ENCODE results near the gene MAP2K2. TPM values are rescaled to one million over a fixed set of nuclear protein-coding genes. Genes with fewer than 3 reads are reported as not detected.
"Not testable (repeated sequence)": the region's sequence is repeated elsewhere in the genome, so short reads cannot be mapped to it uniquely, and the experiment has no call there.

Gene MAP2K2
- total RNA-seq = 100 to 1,000 TPM; 109 to 118 TPM
- long read RNA-seq, partial matches to known transcripts = 8 of 12 reads
- long read RNA-seq, other reads (novel, unspliced or antisense) = 3 of 12 reads

DNA sequence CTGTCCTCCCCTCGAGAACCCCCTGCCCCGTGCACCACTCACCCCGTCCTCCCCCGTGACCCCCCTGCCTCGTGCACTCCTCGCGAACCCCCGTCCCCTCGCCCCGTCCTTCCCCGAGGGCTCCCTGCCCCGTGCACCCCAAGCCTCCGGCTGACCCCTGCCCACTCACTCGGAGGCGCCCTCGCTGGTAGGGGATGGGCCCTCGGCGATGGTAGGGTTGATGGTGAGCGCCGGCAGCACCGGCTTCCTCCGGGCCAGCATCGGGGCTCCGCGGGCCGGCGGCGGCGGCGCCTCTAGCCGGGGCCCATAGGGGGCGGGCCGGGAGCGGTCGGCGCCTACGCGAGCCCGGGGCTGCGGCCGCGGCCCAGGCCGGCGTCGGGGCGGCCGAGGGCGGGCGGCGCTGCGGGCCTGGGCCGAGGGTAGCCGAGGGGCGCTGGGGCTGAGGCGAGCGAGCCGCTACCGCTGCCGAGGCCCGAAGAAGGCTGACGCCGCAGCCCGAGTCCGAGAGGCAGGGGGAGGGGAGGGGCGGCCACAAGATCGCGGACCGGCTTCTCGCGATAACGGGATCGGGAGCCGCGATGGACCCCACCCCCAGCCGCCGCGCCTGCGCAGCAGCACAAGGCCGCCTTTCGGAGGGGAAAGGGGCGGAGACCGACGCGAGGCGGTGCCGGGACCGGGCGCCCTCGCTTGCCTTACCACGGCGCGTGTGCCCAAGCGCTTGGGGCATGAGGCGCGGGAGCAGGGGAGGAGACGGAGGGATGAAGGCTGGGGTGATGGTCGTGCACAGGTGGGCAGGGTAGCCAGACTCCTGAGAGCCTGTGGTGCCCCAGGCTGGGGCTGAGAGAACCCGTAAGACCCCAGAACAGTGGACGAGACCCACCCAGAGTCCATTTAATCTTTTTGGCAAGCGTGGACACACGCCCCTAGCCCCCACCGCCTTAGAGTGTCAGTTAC, at the start of gene MAP2K2:
Gene MAP2K2, minus strand, starts transcription at position 508 of the 954 bp plus-strand sequence. Its CDS starts 247 bp downstream, at position 261.
- peak; percentile 98 for ATAC-seq
- DNase-seq = peak; percentile 96
- intact Hi-C loops (cut with DNase I) = no loop called here

GRCh38 chr19:4172861-4173473, 49.0 kb upstream of the MAP2K2 start:
- intact Hi-C loops (cut with DNase I) = no loop called here
- ATAC-seq = peak; percentile 83 to 89
- DNase-seq = peak; percentile 63

DNA sequence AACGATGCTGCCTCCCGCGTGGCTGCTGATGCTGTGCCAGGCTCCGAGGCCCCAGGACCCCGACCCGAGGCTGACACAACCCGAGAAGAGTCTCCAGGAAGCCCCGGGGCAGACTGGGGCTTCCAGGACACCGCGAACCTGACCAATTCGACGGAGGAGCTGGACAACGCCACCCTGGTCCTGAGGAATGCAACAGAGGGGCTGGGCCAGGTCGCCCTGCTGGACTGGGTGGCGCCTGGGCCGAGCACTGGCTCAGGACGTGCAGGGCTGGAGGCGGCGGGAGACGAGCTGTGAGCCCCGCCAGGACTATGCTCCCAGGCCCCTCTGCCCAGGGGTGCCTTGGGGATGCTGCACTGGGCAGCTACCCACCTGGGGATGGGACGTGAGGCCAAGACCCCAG, 47.8 kb upstream of the MAP2K2 start:
- no peak for ATAC-seq
- no peak for DNase-seq
- intact Hi-C loops (cut with DNase I) = no loop called here

DNA sequence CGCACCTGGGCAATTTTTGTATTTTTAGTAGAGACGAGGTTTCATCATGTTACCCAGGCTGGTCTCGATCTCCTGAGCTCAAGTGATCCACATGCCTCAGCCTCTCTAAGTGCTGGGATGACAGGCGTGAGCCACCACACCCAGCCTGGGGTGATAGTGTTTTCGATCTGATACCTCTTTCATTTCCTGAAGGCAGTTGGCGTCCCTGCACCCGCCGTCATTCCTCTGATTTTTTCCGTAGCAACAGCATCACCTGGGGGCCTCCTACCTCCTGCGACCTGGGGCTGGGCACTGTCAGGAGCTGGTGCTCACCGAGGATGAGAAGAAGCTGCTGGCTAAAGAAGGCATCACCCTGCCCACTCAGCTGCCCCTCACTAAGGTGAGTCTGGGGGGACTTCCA, 40.3 kb upstream of the MAP2K2 start:
- DNase-seq (no peak), ATAC-seq (no peak)
- intact Hi-C loops (cut with DNase I) = no loop called here

DNA sequence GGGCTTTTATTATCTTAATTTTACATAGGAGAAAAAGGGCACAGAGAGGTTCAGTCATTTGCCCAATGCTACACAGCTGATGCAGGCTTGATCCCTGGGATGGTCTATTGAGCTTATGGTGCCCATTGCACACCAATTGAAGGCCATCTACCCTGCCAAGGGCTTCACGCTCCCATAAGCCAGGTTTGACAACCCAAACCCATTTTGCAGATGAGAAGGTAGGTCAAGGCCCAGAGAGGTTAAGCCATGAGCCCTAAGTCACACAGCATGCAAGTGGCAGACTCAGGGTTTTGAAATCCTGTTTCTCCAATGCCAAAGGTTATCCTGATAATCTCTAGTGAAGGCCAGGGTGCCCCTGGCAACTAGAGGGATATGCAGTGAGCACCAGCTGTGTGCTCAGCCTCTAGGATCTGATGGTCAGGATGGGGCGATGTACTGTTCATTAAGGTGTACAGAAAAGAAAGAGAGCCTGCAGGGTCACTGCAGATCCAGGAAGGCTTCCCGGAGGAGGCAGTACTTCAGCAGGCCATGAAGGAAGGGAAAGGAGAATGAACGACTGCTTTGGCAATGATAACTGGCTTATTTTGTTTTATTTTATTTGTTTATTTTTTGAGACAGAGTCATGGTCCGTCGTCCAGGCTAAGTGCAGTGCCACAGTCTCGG, 37.6 kb upstream of the MAP2K2 start:
- intact Hi-C loops (cut with DNase I) = no loop called here
- DNase-seq = no peak
- ATAC-seq = no peak

GRCh38 chr19:4157971-4158370, 34.0 kb upstream of the MAP2K2 start:
- ATAC-seq; DNase-seq; intact Hi-C loops (cut with DNase I): not testable (repeated sequence)

GRCh38 chr19:4157164-4157563, 33.2 kb upstream of the MAP2K2 start:
- intact Hi-C loops (cut with DNase I) = no loop called here
- ATAC-seq = no peak
- no peak for DNase-seq

GRCh38 chr19:4154571-4155312, 30.8 kb upstream of the MAP2K2 start:
- ATAC-seq = no peak
- intact Hi-C loops (cut with DNase I) = no loop called here
- DNase-seq = no peak

DNA sequence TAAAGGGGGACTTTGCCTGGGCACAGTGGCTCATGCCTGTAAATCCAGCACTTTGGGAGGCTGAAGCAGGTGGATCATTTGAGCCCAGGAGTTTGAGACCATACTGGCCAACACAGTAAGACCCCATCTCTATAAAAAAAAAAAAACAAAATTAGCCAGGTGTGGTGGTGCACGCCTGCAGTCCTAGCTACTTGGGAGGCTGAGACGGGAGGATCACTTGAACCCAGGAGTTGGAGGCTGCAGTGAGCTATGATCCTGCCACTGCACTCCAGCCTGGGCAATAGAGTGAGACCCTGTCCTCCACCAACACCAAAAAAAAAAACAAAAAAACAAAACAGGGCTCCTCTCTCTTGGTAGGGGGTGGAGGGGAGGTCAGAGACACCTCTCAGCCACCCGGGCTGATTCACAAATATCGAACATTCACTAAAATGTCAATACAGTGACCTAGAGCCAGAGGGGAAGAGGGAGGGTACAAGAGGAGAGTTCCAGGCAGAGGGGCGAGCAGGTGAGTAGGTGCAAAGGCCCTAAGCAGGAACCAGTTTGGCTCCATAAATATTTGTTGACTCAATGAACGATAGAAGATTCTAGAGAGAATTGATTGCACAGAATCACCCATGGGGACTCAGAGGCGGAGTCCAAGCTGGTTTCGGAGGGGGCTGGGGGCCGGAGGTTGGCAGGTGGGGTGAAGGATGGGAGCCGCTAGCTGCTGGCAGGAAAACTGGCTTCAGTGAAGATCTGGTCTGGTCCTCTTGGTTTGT, 28.5 kb upstream of the MAP2K2 start:
- intact Hi-C loops (cut with DNase I) = no loop called here
- ATAC-seq (no peak), DNase-seq (no peak)

DNA sequence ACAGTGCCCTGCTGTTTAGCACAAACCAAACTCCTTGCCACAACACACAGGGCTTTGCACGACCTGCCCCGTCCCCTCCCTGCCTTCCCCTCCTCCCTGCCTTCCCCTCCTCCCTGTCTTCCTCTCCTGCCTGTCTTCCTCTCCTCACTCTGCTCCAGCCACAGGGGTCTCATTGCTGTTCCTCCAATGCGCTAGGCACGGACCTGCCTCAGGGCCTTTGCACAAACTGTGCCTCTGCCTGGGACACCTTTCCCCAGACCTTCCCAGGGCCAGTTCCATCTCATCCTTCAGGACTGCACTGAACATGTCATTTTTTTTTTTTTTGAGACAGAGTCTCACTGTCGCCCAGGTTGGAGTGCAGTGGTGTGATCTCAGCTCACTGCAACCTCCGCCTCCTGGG, 27.7 kb upstream of the MAP2K2 start:
- intact Hi-C loops (cut with DNase I) = no loop called here
- DNase-seq (no peak), ATAC-seq (no peak)

DNA sequence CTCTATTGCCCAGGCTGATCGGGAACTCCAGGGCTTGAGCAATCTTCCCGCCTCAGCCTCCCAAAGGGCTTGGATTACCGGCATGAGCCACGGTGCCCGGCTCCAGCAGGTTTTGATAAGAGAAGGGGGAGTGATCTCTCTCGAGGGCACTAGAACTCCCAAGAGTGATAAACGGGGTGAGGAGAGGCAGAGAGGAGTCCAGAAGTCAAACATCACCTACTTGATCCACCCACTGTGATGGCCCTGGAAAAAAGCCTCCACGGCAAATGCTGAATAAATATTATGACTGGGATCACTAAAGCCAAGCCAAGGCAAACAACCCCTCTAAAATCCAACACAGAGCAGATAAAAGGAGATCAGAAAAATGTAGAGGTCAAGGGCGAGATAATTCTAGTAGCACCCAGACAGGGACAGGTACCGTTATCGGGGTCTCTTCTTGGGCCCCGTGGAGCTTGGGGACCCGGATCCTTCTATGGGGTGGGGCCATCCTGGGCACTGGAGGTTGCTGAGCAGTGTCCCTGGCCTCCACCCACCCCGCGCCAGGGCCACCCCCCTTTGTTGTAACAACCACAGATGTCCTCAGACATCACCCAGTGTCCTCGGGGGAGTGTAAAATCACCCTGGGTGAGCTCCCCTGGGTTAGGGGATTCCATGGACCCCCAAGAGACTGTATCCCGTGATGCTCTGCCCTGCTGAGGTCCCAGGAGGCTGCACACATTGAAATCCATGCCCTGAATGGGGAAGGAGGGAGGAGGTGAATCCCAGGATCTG, 25.8 kb upstream of the MAP2K2 start:
- intact Hi-C loops (cut with DNase I) = no loop called here
- DNase-seq (no peak), ATAC-seq (peak; percentile 67 to 81)

DNA sequence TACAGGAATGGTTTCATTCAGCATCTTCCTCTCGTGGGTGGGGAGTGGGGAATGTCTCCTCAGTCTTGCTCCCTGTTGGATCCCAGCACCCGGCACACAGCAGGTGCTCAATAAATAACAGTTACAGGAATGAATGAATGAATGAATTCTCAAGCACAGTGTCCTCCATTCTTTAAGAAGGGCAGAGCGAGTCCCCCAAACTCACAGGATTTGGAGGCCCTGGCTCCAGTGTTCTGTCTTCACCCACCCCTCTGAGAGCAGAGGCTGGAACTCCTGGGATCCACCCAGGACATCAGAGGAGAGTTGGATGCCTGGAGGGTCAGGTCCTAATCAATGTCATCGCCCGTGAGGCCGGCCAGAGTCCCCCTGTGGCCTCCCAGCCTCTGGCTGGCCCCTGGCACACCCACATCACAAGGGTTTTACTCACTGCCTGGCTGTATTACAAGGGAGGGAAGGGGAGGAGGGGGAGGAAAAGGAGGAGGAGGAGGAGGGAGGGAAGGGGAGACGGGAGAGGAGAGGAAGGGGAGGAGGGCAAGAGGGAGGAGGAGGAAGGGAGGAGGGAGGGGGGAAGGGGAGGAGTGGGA, 20.8 kb upstream of the MAP2K2 start:
- DNase-seq (no peak), ATAC-seq (peak in 1 of 2 donors; percentile 49)
- intact Hi-C loops (cut with DNase I) = loop anchor here in 1 of 2 donors (5.0 kb wide), 1 partner anchor 38 kb away; the partner anchor contains the start of genes ANKRD24 and SIRT6

DNA sequence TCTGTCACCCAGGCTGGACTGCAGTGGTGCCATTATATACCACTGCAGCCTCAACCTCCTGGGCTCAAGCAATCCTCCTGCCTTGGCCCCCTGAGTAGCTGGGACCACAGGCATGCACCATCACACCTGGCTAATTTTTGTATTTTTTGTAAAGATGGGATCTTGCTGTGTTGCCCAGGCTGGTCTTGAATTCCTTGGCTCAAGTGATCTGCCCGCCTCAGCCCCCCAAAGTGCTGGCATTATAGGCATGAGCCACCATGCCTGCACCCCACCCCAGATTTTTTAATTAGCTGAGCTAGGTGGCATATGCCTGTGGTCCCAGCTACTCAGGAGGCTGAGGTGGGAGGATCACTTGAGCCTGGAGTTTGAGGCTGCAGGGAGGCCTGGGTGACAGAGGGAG, 19.0 kb upstream of the MAP2K2 start:
- DNase-seq, ATAC-seq: not testable (repeated sequence)
- intact Hi-C loops (cut with DNase I) = loop anchor here in 1 of 2 donors (5.0 kb wide), 1 partner anchor 39 kb away; the partner anchor contains the start of genes ANKRD24 and SIRT6

GRCh38 chr19:4140237-4140711, 16.4 kb upstream of the MAP2K2 start:
- DNase-seq (no peak), ATAC-seq (peak; percentile 89 to 91)
- intact Hi-C loops (cut with DNase I) = loop anchor here in 1 of 2 donors (5.0 kb wide), 1 partner anchor 42 kb away; the partner anchor contains the start of genes ANKRD24 and SIRT6

DNA sequence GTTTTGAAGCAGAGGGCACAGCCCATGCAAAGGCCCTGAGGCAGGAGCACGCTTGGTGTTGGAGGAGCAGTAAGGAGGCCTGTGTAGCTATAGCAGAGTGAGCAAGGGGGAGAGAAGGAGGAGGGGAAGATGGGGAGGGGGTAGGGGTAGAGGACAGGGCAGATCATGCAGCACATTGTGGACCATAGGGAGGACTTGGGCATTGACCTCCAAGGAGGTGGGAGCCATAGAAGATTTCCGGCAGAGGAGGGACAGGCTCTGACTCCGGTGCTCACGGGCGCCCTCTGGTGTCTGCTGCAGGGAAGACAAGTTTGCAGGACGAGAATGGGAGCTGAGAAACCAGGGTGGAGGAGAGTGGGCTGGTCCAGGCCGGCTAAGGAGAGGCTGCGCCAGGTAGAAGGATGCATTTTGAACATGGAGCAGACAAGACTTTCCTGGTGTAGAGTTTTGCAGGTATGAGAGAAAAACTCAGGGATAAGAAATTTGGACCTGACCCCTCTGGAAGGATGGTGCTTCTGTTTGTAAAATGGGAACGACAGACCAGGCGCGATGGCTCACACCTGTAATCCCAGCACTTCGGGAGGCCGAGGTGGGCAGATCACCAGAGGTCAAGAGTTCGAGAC, 15.8 kb upstream of the MAP2K2 start:
- intact Hi-C loops (cut with DNase I) = loop anchor here in 1 of 2 donors (5.0 kb wide), 1 partner anchor 43 kb away; the partner anchor contains the start of genes ANKRD24 and SIRT6
- peak; percentile 87 to 93 for ATAC-seq
- peak; percentile 68 for DNase-seq

DNA sequence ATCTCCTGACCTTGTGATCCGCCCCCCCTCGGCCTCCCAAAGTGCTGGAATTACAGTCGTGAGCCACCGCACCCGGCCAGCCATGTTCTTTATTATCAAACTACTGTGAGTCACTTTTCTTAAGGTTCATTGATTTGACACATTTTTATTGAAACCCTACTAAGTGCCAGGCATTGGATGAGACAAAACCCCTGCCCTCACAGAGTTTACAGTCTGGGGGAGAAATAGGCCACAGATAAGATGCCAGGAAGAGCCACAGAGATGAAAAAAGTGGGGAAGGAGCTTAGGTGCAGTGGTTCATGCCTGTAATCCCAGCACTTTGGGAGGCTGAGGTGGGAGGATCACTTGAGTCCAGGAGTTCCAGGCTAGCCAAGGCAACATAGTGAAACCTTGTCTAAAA, 14.5 kb upstream of the MAP2K2 start:
- DNase-seq (no peak), ATAC-seq (no peak)
- intact Hi-C loops (cut with DNase I) = no loop called here

Measured in left cardiac atrium (tissue), 4 donors.